ENCODE results near the gene KRTAP5-4. TPM values are rescaled to one million over a fixed set of nuclear protein-coding genes. Genes with fewer than 3 reads are reported as not detected.

The KRTAP5-4 gene
- total and polyA plus RNA-seq, 4 donors, result not detected

- H3K9me3 ChIP-seq (ENCODE audit: control insufficient read depth, low read length), result no peaks in the 10 kb centered on the region
- ATAC-seq (ENCODE audit: low FRiP score) (no peak), DNase-seq (peak; percentile 12 to 25)
- H3K36me3 ChIP-seq (ENCODE audit: control insufficient read depth in 1 of 2, insufficient read depth in 2 of 2, low read length in 1 of 2), result no peaks in the 10 kb centered on the region
- no peaks in the 10 kb centered on the region for H3K27me3 ChIP-seq (ENCODE audit: control insufficient read depth in 1 of 2, insufficient read depth in 2 of 2, low read length in 1 of 2)
- no peak overlapping the region for H3K4me3 ChIP-seq (ENCODE audit: low read length in 2 of 2)
- WGBS, 2 donors, result 83 to 87% methylated on average over 7 to 10 of the region's 10 CpGs
- intact Hi-C loops (cut with DNase I), result no loop called here
- H3K27ac ChIP-seq (ENCODE audit: low read depth in 1 of 2, low read length in 2 of 2), result no peak overlapping the region
- no peaks in the 10 kb centered on the region for H3K4me1 ChIP-seq (ENCODE audit: control insufficient read depth in 1 of 2, insufficient read depth in 2 of 2, low read length in 2 of 2)
Measured at GRCh38 chr11:1633864-1634263, 11.9 kb upstream of the KRTAP5-4 start.

DNA sequence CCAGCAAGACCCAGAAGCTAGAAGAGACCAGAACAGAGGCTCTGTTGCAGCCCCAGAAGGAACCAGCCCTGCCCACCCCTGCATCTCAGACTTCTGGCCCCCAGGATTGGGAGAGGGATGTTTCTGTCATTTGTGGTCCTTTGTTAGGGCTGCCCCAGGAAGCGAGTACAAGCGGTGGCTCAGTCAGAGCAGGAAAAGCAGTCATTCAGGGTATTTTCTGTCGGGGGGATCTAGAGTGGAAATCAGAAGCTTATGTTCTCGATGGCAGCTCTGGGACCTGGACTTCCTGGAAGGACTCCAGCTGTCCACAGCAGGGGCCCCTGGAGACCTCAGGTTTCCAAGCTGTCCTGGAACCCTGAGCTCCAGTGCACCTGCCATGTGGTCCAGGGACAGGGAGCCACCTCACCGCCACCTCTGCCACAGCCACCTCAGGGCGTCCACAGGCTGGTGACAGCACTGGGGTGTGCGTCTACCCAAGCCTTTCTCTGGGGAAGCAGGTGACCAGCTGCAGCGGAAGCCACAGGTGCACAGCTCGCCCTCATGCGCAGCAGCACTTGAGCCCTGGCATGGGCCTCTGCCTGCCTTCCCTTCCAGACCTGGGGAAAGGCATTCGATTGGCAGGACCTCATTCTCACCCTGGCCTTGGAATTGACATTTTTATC lies 10.2 kb upstream of the KRTAP5-4 start:
- WGBS, 2 donors, result 62 to 63% methylated on average over 11 of the region's 11 CpGs
- Histone ChIP-seq H3K27ac (ENCODE audit: low read depth in 1 of 2, low read length in 2 of 2) (no peak overlapping the region), H3K4me3 (ENCODE audit: low read length in 2 of 2) (no peak overlapping the region), H3K9me3 (ENCODE audit: control insufficient read depth, low read length) (no peaks in the 10 kb centered on the region), H3K27me3 (ENCODE audit: control insufficient read depth in 1 of 2, insufficient read depth in 2 of 2, low read length in 1 of 2) (no peaks in the 10 kb centered on the region), H3K36me3 (ENCODE audit: control insufficient read depth in 1 of 2, insufficient read depth in 2 of 2, low read length in 1 of 2) (no peaks in the 10 kb centered on the region), H3K4me1 (ENCODE audit: control insufficient read depth in 1 of 2, insufficient read depth in 2 of 2, low read length in 2 of 2) (no peaks in the 10 kb centered on the region)
- intact Hi-C loops (cut with DNase I), result no loop called here
- ATAC-seq (ENCODE audit: low FRiP score) (no peak), DNase-seq (no peak)

DNA sequence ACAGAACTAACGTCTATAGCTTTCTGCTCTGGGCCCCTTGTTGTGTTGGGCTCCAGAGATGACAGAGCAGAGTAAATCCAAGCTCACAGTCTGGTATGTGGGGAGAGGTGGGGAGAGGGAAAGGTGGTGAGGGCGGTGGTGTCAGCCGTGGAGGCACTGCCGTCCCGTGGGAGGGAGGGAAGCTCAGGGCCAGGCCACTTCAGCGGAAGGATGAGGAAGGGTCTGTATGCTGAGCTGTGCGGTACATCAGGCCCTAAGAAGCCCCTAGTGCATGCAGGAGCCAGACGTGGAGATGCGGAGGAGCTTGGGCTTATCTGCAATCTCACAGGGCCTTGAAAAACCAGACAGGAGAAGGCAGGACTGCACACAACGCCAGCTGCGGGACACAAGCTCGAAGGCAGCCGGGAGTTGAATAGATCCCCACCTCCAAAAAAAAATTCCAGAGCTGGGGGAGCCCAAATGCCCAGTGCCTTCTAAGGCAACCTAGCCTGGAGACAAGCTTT lies 9.2 kb upstream of the KRTAP5-4 start:
- no peak overlapping the region for H3K4me3 ChIP-seq (ENCODE audit: low read length in 2 of 2)
- H3K27me3 ChIP-seq (ENCODE audit: control insufficient read depth in 1 of 2, insufficient read depth in 2 of 2, low read length in 1 of 2), result no peaks in the 10 kb centered on the region
- DNase-seq, result no peak
- no peaks in the 10 kb centered on the region for H3K36me3 ChIP-seq (ENCODE audit: control insufficient read depth in 1 of 2, insufficient read depth in 2 of 2, low read length in 1 of 2)
- no peak for ATAC-seq (ENCODE audit: low FRiP score)
- H3K4me1 ChIP-seq (ENCODE audit: control insufficient read depth in 1 of 2, insufficient read depth in 2 of 2, low read length in 2 of 2), result no peaks in the 10 kb centered on the region
- intact Hi-C loops (cut with DNase I), result no loop called here
- 71 to 72% methylated on average over 13 of the region's 13 CpGs for WGBS, 2 donors
- no peaks in the 10 kb centered on the region for H3K9me3 ChIP-seq (ENCODE audit: control insufficient read depth, low read length)
- H3K27ac ChIP-seq (ENCODE audit: low read depth in 1 of 2, low read length in 2 of 2), result no peak overlapping the region

- Histone ChIP-seq H3K27ac (ENCODE audit: low read depth in 1 of 2, low read length in 2 of 2) (no peak overlapping the region), H3K9me3 (ENCODE audit: control insufficient read depth, low read length) (no peaks in the 10 kb centered on the region), H3K36me3 (ENCODE audit: control insufficient read depth in 1 of 2, insufficient read depth in 2 of 2, low read length in 1 of 2) (no peaks in the 10 kb centered on the region), H3K4me3 (ENCODE audit: low read length in 2 of 2) (no peak overlapping the region), H3K4me1 (ENCODE audit: control insufficient read depth in 1 of 2, insufficient read depth in 2 of 2, low read length in 2 of 2) (no peaks in the 10 kb centered on the region), H3K27me3 (ENCODE audit: control insufficient read depth in 1 of 2, insufficient read depth in 2 of 2, low read length in 1 of 2) (no peaks in the 10 kb centered on the region)
- 58 to 66% methylated on average over 2 of the region's 2 CpGs for WGBS, 2 donors
- DNase-seq (no peak), ATAC-seq (ENCODE audit: low FRiP score) (no peak)
- intact Hi-C loops (cut with DNase I), result no loop called here
Measured at GRCh38 chr11:1630271-1630670, 8.3 kb upstream of the KRTAP5-4 start.

- 70 to 74% methylated on average over 21 to 25 of the region's 26 CpGs for WGBS, 2 donors
- peak in 1 of 2 donors; percentile 19 for DNase-seq
- intact Hi-C loops (cut with DNase I), result loop anchor here (5.0 kb wide), 1 partner anchor 82 kb away; no protein-coding TSS in a partner anchor
Measured at GRCh38 chr11:1629326-1630185, 7.6 kb upstream of the KRTAP5-4 start, which contains the start of gene KRTAP5-5. Gene KRTAP5-5, plus strand, starts transcription at chr11:1629775. Its CDS starts 66 bp downstream, at chr11:1629841.

GRCh38 chr11:1628506-1629325 lies 6.8 kb upstream of the KRTAP5-4 start:
- DNase-seq, result peak; percentile 63 to 87
- intact Hi-C loops (cut with DNase I), result loop anchor here (5.0 kb wide), 1 partner anchor 81 kb away; no protein-coding TSS in a partner anchor
- 26 to 28% methylated on average over 35 of the region's 35 CpGs for WGBS, 2 donors
- ATAC-seq (ENCODE audit: low FRiP score), result peak; percentile 75
- no peak overlapping the region for H3K27ac ChIP-seq (ENCODE audit: low read depth in 1 of 2, low read length in 2 of 2)
- no peaks in the 10 kb centered on the region for H3K9me3 ChIP-seq (ENCODE audit: control insufficient read depth, low read length)
- no peaks in the 10 kb centered on the region for H3K4me1 ChIP-seq (ENCODE audit: control insufficient read depth in 1 of 2, insufficient read depth in 2 of 2, low read length in 2 of 2)
- H3K4me3 ChIP-seq (ENCODE audit: low read length in 2 of 2), result no peak overlapping the region
- H3K36me3 ChIP-seq (ENCODE audit: control insufficient read depth in 1 of 2, insufficient read depth in 2 of 2, low read length in 1 of 2), result no peaks in the 10 kb centered on the region
- H3K27me3 ChIP-seq (ENCODE audit: control insufficient read depth in 1 of 2, insufficient read depth in 2 of 2, low read length in 1 of 2), result no peaks in the 10 kb centered on the region

More at GRCh38 chr11:1629326-1630185, 7.6 kb upstream of the KRTAP5-4 start, which contains the start of gene KRTAP5-5:
- Histone ChIP-seq H3K36me3 (ENCODE audit: control insufficient read depth in 1 of 2, insufficient read depth in 2 of 2, low read length in 1 of 2) (no peaks in the 10 kb centered on the region), H3K9me3 (ENCODE audit: control insufficient read depth, low read length) (no peaks in the 10 kb centered on the region), H3K4me1 (ENCODE audit: control insufficient read depth in 1 of 2, insufficient read depth in 2 of 2, low read length in 2 of 2) (no peaks in the 10 kb centered on the region), H3K27ac (ENCODE audit: low read depth in 1 of 2, low read length in 2 of 2) (no peak within 1 kb of the TSS), H3K27me3 (ENCODE audit: control insufficient read depth in 1 of 2, insufficient read depth in 2 of 2, low read length in 1 of 2) (no peaks in the 10 kb centered on the region), H3K4me3 (ENCODE audit: low read length in 2 of 2) (no peak within 1 kb of the TSS)
- no peak for ATAC-seq (ENCODE audit: low FRiP score)

DNA sequence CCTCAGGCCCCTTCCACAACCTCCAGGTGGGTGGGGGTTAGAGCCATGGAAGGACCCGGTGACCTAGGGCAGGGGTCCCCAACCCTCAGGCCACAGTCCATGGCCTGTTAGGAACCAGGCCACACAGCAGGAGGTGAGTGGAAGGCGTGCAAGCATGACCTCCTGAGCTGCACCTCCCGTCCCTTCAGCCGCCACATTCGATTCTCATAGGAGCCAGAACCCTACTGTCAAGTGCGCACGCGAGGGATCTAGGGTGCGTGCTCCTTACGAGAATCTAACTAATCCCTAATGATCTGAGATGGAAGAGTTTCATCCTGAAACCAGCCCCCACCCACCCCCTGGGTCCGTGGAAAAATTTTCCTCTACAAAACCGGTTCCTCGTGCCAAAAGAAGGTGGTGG lies 3.6 kb upstream of the KRTAP5-4 start:
- Histone ChIP-seq H3K4me1 (ENCODE audit: control insufficient read depth in 1 of 2, insufficient read depth in 2 of 2, low read length in 2 of 2) (no peaks in the 10 kb centered on the region), H3K36me3 (ENCODE audit: control insufficient read depth in 1 of 2, insufficient read depth in 2 of 2, low read length in 1 of 2) (no peaks in the 10 kb centered on the region), H3K9me3 (ENCODE audit: control insufficient read depth, low read length) (no peaks in the 10 kb centered on the region), H3K27ac (ENCODE audit: low read depth in 1 of 2, low read length in 2 of 2) (no peak overlapping the region), H3K27me3 (ENCODE audit: control insufficient read depth in 1 of 2, insufficient read depth in 2 of 2, low read length in 1 of 2) (no peaks in the 10 kb centered on the region), H3K4me3 (ENCODE audit: low read length in 2 of 2) (no peak overlapping the region)
- intact Hi-C loops (cut with DNase I), result loop anchor here (5.0 kb wide), 1 partner anchor 78 kb away; no protein-coding TSS in a partner anchor
- DNase-seq (peak in 1 of 2 donors; percentile 45), ATAC-seq (ENCODE audit: low FRiP score) (peak; percentile 26)
- 82 to 87% methylated on average over 13 of the region's 13 CpGs for WGBS, 2 donors

DNA sequence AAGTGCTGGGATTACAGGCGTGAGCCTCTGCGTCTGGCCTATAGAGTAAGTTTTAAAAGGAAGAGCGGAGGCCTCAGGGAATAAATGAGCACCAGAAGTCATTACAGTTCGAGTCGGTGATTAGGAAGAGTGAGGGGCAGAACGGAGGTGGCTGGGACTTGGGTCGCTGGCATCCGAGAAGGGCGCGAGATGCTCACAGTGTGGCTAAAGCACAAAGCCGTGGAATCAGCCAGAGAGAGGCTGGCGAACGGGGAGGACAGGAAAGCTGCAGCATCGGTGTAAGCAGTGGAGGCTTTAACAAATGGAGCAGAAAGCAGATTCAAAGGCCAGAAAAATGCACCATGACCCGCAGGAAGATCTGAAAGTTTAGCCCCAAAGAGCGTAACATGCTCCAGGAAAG lies 2.7 kb upstream of the KRTAP5-4 start:
- Histone ChIP-seq H3K4me1 (ENCODE audit: control insufficient read depth in 1 of 2, insufficient read depth in 2 of 2, low read length in 2 of 2) (no peaks in the 10 kb centered on the region), H3K27me3 (ENCODE audit: control insufficient read depth in 1 of 2, insufficient read depth in 2 of 2, low read length in 1 of 2) (no peaks in the 10 kb centered on the region), H3K9me3 (ENCODE audit: control insufficient read depth, low read length) (no peaks in the 10 kb centered on the region), H3K27ac (ENCODE audit: low read depth in 1 of 2, low read length in 2 of 2) (no peak overlapping the region), H3K36me3 (ENCODE audit: control insufficient read depth in 1 of 2, insufficient read depth in 2 of 2, low read length in 1 of 2) (no peaks in the 10 kb centered on the region), H3K4me3 (ENCODE audit: low read length in 2 of 2) (no peak overlapping the region)
- DNase-seq (no peak), ATAC-seq (ENCODE audit: low FRiP score) (no peak)
- intact Hi-C loops (cut with DNase I), result loop anchor here (5.0 kb wide), 1 partner anchor 77 kb away; no protein-coding TSS in a partner anchor
- WGBS, 2 donors, result 77 to 79% methylated on average over 16 of the region's 16 CpGs

Data from aorta (tissue), 5 donors.